GM23338 (cell line): ENCODE data around the gene ZFYVE26. TPM values are rescaled to one million over a fixed set of nuclear protein-coding genes. Genes with fewer than 3 reads are reported as not detected.

Experiments used
- ATAC-seq: fragments of 200-7000 bp; cut with Tn5 transposase; 3 replicates; pipeline ENCODE4 v1.9.1; 2020
- DNase-seq: peaks from one replicate; pipeline ENCODE4 v3.0.0-alpha.2; 2015; ENCODE audit warnings: low spot score
- H2AFZ ChIP-seq: fragments of 200-600 bp; sonication (generic); 2 replicates; pipeline ENCODE4 v1.8.0; 2016; ENCODE audit warnings: antibody characterized with exemption, mild to moderate bottlenecking, moderate library complexity
- H3F3A ChIP-seq: fragments of 200-600 bp; sonication (generic); replicated peaks from 2 replicates; pipeline ENCODE4 v1.8.0; 2017; ENCODE audit warnings: antibody characterized with exemption, mixed run types, low read depth
- H3K27ac ChIP-seq: fragments of 200-600 bp; sonication (generic); 2 replicates; pipeline ENCODE4 v1.6.1; 2016; ENCODE audit warnings: low read depth
- H3K27me3 ChIP-seq: fragments of 200-600 bp; sonication (generic); 2 replicates; pipeline ENCODE4 v1.8.0; 2016; ENCODE audit warnings: mild to moderate bottlenecking, mixed run types, moderate library complexity; ENCODE audit not compliant: insufficient read depth
- H3K36me3 ChIP-seq: fragments of 200-600 bp; sonication (generic); 2 replicates; pipeline ENCODE4 v1.8.0; 2016; ENCODE audit warnings: mild to moderate bottlenecking; ENCODE audit not compliant: insufficient read depth
- H3K4me1 ChIP-seq: fragments of 200-600 bp; sonication (generic); 2 replicates; pipeline ENCODE4 v1.8.0; 2016; ENCODE audit warnings: mild to moderate bottlenecking, moderate library complexity; ENCODE audit not compliant: insufficient read depth
- H3K4me2 ChIP-seq: fragments of 200-600 bp; sonication (generic); 2 replicates; pipeline ENCODE4 v1.7.1; 2017; ENCODE audit warnings: mixed run types
- H3K4me3 ChIP-seq: fragments of 200-600 bp; sonication (generic); 2 replicates; pipeline ENCODE4 v1.6.1; 2016; ENCODE audit warnings: mixed run types
- H3K79me2 ChIP-seq: fragments of 200-600 bp; sonication (generic); replicated peaks from 2 replicates; pipeline ENCODE4 v1.8.0; 2017; ENCODE audit warnings: mild to moderate bottlenecking; ENCODE audit not compliant: insufficient read depth
- H3K9me2 ChIP-seq: fragments of 200-600 bp; sonication (generic); 2 replicates; pipeline ENCODE4 v1.8.0; 2017; ENCODE audit not compliant: insufficient read depth
- H4K20me1 ChIP-seq: fragments of 200-600 bp; sonication (generic); replicated peaks from 2 replicates; pipeline ENCODE4 v1.8.0; 2017; ENCODE audit warnings: mild to moderate bottlenecking; ENCODE audit not compliant: insufficient read depth
- H3K27ac Mint-ChIP-seq: 2 replicates; pipeline ENCODE4 v1.8.0; 2020; ENCODE audit warnings: inconsistent platforms, mild to moderate bottlenecking, moderate library complexity, mixed read lengths
- H3K27me3 Mint-ChIP-seq: 3 replicates; pipeline ENCODE4 v1.8.0; 2022; ENCODE audit warnings: low read depth, mild to moderate bottlenecking, moderate library complexity, mixed read lengths, inconsistent platforms; ENCODE audit not compliant: insufficient read depth, poor library complexity
- H3K36me3 Mint-ChIP-seq: 3 replicates; pipeline ENCODE4 v1.8.0; 2021; ENCODE audit warnings: low read depth, mild to moderate bottlenecking, inconsistent platforms, moderate library complexity, mixed read lengths
- H3K4me1 Mint-ChIP-seq: 3 replicates; pipeline ENCODE4 v1.8.0; 2020; ENCODE audit warnings: mild to moderate bottlenecking, inconsistent platforms, mixed read lengths
- H3K4me3 Mint-ChIP-seq: 3 replicates; pipeline ENCODE4 v1.8.0; 2021; ENCODE audit warnings: moderate library complexity, mild to moderate bottlenecking, inconsistent platforms, mixed read lengths
- H3K9me3 Mint-ChIP-seq: 3 replicates; pipeline ENCODE4 v1.8.0; 2020; ENCODE audit warnings: moderate library complexity, mild to moderate bottlenecking, inconsistent platforms, mixed read lengths
- CREB1 ChIP-seq: fragments of 250-450 bp; sonication (Bioruptor Pico); IDR thresholded peaks from 2 replicates; pipeline ENCODE4 v1.5.0; 2020; ENCODE audit warnings: low read depth, mild to moderate bottlenecking, moderate library complexity
- ETS1 ChIP-seq: IDR thresholded peaks from 2 replicates; pipeline ENCODE4 v1.6.1; 2016; ENCODE audit warnings: antibody characterized with exemption
- EZH2 ChIP-seq: fragments of 200-600 bp; sonication (generic); IDR thresholded peaks from one replicate; pipeline ENCODE4 v1.8.0; 2017; ENCODE audit warnings: antibody characterized with exemption, mild to moderate bottlenecking, low read depth; ENCODE audit not compliant: unreplicated experiment
- EZH2phosphoT487 ChIP-seq: fragments of 200-600 bp; sonication (generic); IDR thresholded peaks from one replicate; pipeline ENCODE4 v1.8.1; 2018; ENCODE audit warnings: antibody characterized with exemption; ENCODE audit not compliant: unreplicated experiment
- NANOG ChIP-seq: IDR thresholded peaks from 2 replicates; pipeline ENCODE4 v1.6.1; 2016; ENCODE audit warnings: antibody characterized with exemption, borderline replicate concordance
- POLR2AphosphoS5 ChIP-seq: IDR thresholded peaks from 2 replicates; pipeline ENCODE4 v1.6.1; 2016; ENCODE audit warnings: antibody characterized with exemption, low read depth
- STAT1 ChIP-seq: IDR thresholded peaks from one replicate; pipeline ENCODE4 v1.6.1; 2016; ENCODE audit warnings: antibody characterized with exemption; ENCODE audit not compliant: unreplicated experiment
- ZNF331 ChIP-seq: fragments of 250-450 bp; sonication (Bioruptor Pico); IDR thresholded peaks from 2 replicates; pipeline ENCODE4 v1.5.0; 2020; ENCODE audit warnings: low read depth, mild to moderate bottlenecking, moderate library complexity
- ZNF462 ChIP-seq: fragments of 250-450 bp; sonication (Bioruptor Pico); IDR thresholded peaks from 2 replicates; pipeline ENCODE4 v1.5.0; 2020; ENCODE audit warnings: mild to moderate bottlenecking, moderate library complexity
- polyA plus RNA-seq: library from polyadenylated mRNA; unstranded; fragments of >200 nt; fragmentation: Nextera tagmentation; extraction: Ambion mirVana; gene quantifications from 2 replicates; pipeline ENCODE4 v1.2.1, GENCODE V29; 2016
- total RNA-seq: library from RNA; depleted of rRNA; stranded (reverse); fragments of >200 nt; shearing (Covaris generic); gene quantifications from 2 replicates; pipeline ENCODE4 v1.2.3, GENCODE V29; 2014
- TF ChIP-seq, protein P1 (sequence below), 2 experiments: fragments of 200-600 bp in 1 of 2; sonication (generic) in 1 of 2; conservative IDR thresholded peaks; 2 replicates each; pipeline versions ENCODE4 v1.5.1 to v1.6.1; 2016 to 2017; ENCODE audit warnings: antibody characterized with exemption in 2 of 2, low read depth in 2 of 2, mild to moderate bottlenecking in 2 of 2, moderate library complexity in 1 of 2

ZFYVE26 gene
- total and polyA plus RNA-seq, 2 experiments from 2014 or later, result 5.6 to 36.0 TPM

- TF ChIP-seq ZNF462 (CRISPR knock-in tag), result no peak
Observed at GRCh38 chr14:67814821-67815220, 1.6 kb downstream of the ZFYVE26 start (continued).

- no peak overlapping the region for H3K4me3 ChIP-seq
- no peak overlapping the region for H3K4me2 ChIP-seq
- H3K4me1 Mint-ChIP-seq, result no peaks in the 10 kb centered on the region
- H3K4me1 ChIP-seq, result no peaks in the 10 kb centered on the region
- DNase-seq, result no peak
- no peaks in the 10 kb centered on the region for H3F3A ChIP-seq
- no peaks in the 10 kb centered on the region for H3K9me3 Mint-ChIP-seq
- H3K36me3 ChIP-seq, result peaks cover 30% of the 10 kb centered on the region
- no peaks in the 10 kb centered on the region for H3K27me3 ChIP-seq
- H3K9me2 ChIP-seq, result no peaks in the 10 kb centered on the region
- H3K4me3 Mint-ChIP-seq, result no peak overlapping the region
- H3K36me3 Mint-ChIP-seq, result peaks cover 74% of the 10 kb centered on the region
- no peaks in the 10 kb centered on the region for H3K79me2 ChIP-seq
- H3K27ac ChIP-seq, result no peak overlapping the region
- H3K27me3 Mint-ChIP-seq, result no peaks in the 10 kb centered on the region
- no peak overlapping the region for H3K27ac Mint-ChIP-seq
- 0 out of 2 replicates have a peak, but pooled peaks cover 4% of the 10 kb centered on the region for H4K20me1 ChIP-seq
- no peak overlapping the region for H2AFZ ChIP-seq
- ATAC-seq, result no peak
- TF ChIP-seq ZNF331 (CRISPR knock-in tag) (no peak), ETS1 (no peak), CREB1 (CRISPR knock-in tag) (no peak), STAT1 (no peak), NANOG (no peak), EZH2 (no peak), EZH2phosphoT487 (no peak), POLR2AphosphoS5 (no peak)
- TF ChIP-seq, protein P1, sequence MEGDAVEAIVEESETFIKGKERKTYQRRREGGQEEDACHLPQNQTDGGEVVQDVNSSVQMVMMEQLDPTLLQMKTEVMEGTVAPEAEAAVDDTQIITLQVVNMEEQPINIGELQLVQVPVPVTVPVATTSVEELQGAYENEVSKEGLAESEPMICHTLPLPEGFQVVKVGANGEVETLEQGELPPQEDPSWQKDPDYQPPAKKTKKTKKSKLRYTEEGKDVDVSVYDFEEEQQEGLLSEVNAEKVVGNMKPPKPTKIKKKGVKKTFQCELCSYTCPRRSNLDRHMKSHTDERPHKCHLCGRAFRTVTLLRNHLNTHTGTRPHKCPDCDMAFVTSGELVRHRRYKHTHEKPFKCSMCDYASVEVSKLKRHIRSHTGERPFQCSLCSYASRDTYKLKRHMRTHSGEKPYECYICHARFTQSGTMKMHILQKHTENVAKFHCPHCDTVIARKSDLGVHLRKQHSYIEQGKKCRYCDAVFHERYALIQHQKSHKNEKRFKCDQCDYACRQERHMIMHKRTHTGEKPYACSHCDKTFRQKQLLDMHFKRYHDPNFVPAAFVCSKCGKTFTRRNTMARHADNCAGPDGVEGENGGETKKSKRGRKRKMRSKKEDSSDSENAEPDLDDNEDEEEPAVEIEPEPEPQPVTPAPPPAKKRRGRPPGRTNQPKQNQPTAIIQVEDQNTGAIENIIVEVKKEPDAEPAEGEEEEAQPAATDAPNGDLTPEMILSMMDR (conservative IDR thresholded peaks at IDR 0.05; ENCODE audit: low read depth in 2 of 2), result no peak
Observed at GRCh38 chr14:67806246-67806645, 10.1 kb downstream of the ZFYVE26 start.
